ENCODE data around the gene TTLL10.

- TF ChIP-seq POLR2A (IDR thresholded peaks at IDR 0.05; ENCODE audit: low read depth, low read length) (no peak), SPI1 (IDR thresholded peaks at IDR 0.05; ENCODE audit: low read depth, low read length) (no peak)
These were observed 62.6 kb downstream of the TTLL10 start for GRCh38 chr1:1236176-1236763.
